K562 (cell line): ENCODE data around the gene CLIC1. TPM values are rescaled to one million over a fixed set of nuclear protein-coding genes. Genes with fewer than 3 reads are reported as not detected.

ENCODE experiments used
- BHLHE40 ChIP-seq: IDR thresholded peaks from 2 replicates; pipeline ENCODE4 v1.6.1; 2011; ENCODE audit warnings: low read length, improper control_type of control experiment
- BRD4 ChIP-seq: fragments of 200-600 bp; sonication (generic); IDR thresholded peaks from 2 replicates; pipeline ENCODE4 v1.6.1; 2017; ENCODE audit warnings: inconsistent platforms
- CHD7 ChIP-seq: fragments of 200-600 bp; sonication (generic); IDR thresholded peaks from one replicate; pipeline ENCODE4 v1.6.1; 2012; ENCODE audit warnings: mild to moderate bottlenecking, low read depth, low read length, inconsistent platforms
- FOXA3 ChIP-seq, 2 experiments: fragments of 450-650 bp in 1 of 2; sonication (generic) in 1 of 2; formaldehyde crosslinking; IDR thresholded peaks in 1 of 2; conservative IDR thresholded peaks in 1 of 2; 2 replicates each; pipeline versions ENCODE4 v1.4.0 to v1.8.0; 2020 to 2022; ENCODE audit warnings: mild to moderate bottlenecking in 2 of 2, missing genetic modification reagents in 1 of 2
- FOXJ2 ChIP-seq: fragments of 200-800 bp; sonication (Bioruptor generic); IDR thresholded peaks from 2 replicates; pipeline ENCODE4 v1.6.1; 2016; ENCODE audit warnings: missing genetic modification characterization, missing compliant biosample characterization
- HES1 ChIP-seq: fragments of 450-650 bp; IDR thresholded peaks from 2 replicates; pipeline ENCODE4 v1.6.1; 2016; ENCODE audit warnings: low read depth, mild to moderate bottlenecking, moderate library complexity
- LCOR ChIP-seq: sonication (generic); formaldehyde crosslinking; IDR thresholded peaks from 2 replicates; pipeline ENCODE4 v1.8.0; 2022; ENCODE audit warnings: mild to moderate bottlenecking, missing genetic modification reagents
- NRF1 ChIP-seq, 2 experiments: fragments of 450-650 bp; IDR thresholded peaks in 1 of 2; conservative IDR thresholded peaks in 1 of 2; 2 replicates each; pipeline ENCODE4 v1.6.1; 2014; ENCODE audit warnings: mild to moderate bottlenecking in 2 of 2
- SLC30A9 ChIP-seq: fragments of 250-450 bp; sonication (Bioruptor Pico); IDR thresholded peaks from 2 replicates; pipeline ENCODE4 v1.8.0; 2022; ENCODE audit warnings: mild to moderate bottlenecking, moderate library complexity
- ZKSCAN8 ChIP-seq: fragments of 200-800 bp; sonication (Bioruptor generic); IDR thresholded peaks from 2 replicates; pipeline ENCODE4 v1.6.1; 2016; ENCODE audit warnings: missing genetic modification characterization, missing compliant biosample characterization
- ZNF232 ChIP-seq: sonication (generic); formaldehyde crosslinking; IDR thresholded peaks from 2 replicates; pipeline ENCODE4 v1.8.0; 2022; ENCODE audit warnings: mild to moderate bottlenecking, missing genetic modification reagents
- polyA plus RNA-seq, 8 experiments: library from polyadenylated mRNA; depleted of rRNA in 4 of 8; stranded (reverse) in 5 of 8; unstranded in 3 of 8; fragments of >200 nt; fragmentation: Nextera tagmentation in 2 of 8; fragmentation: Illumina TruSeq in 1 of 8; extraction: Ambion mirVana in 2 of 8; extraction: Trizol in 1 of 8; gene quantifications; 2 replicates each; pipeline versions ENCODE4 v1.2.1 to v1.2.3, GENCODE V29; 2011 to 2014; ENCODE audit warnings: inconsistent platforms in 1 of 8, missing spikeins in 1 of 8
- total RNA-seq, 7 experiments: library from RNA; depleted of rRNA in 6 of 7; stranded (reverse); fragments of >200 nt in 6 of 7; fragmentation: Illumina TruSeq in 2 of 7; extraction: Trizol in 2 of 7; gene quantifications; 2 replicates each; pipeline versions ENCODE4 v1.2.1 to v1.2.3, GENCODE V29; 2011 to 2021; ENCODE audit warnings: low replicate concordance in 1 of 7
- TF ChIP-seq, protein P1 (sequence below): fragments of 450-650 bp; IDR thresholded peaks from 2 replicates; pipeline ENCODE4 v1.6.1; 2016; ENCODE audit warnings: antibody characterized with exemption
- TF ChIP-seq, protein P2 (sequence below): sonication (generic); formaldehyde crosslinking; IDR thresholded peaks from 2 replicates; pipeline ENCODE4 v1.8.0; 2022; ENCODE audit warnings: missing genetic modification reagents, mild to moderate bottlenecking, borderline replicate concordance

Gene CLIC1
- total and polyA plus RNA-seq, 9 of the 15 experiments (the other 6 are each of a cell fraction or from before 2014, with no cell fraction given) = 1,267 to 2,419 (median 1,808) TPM

DNA sequence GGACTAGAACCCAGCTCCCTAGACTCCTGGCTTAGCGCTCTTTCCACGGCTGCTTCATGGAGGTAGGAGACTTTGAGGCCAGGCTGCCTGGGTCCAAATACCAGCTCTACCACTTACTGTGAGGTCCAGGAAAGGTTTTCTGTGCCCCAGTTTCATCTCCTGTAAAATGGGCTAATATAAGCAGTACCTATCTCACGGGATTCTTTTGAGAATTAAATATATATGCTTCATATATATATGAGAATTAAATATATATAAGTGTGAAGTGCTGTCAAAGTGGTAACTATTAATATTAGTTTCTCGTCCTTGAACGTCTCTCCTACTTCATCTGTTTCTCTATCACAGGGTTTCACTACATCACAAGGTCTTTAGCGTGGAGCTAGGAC lies 45.3 kb downstream of the CLIC1 start (continued):
- TF ChIP-seq CHD7 (no peak), ZKSCAN8 (no peak), BRD4 (no peak), NRF1 (conservative IDR thresholded peaks at IDR 0.05 in 1 of 2, IDR thresholded peaks at IDR 0.05 in 1 of 2) (no peak), BHLHE40 (0 out of 2 replicates have a peak, but pooled peaks have one; percentile 0), FOXA3 (CRISPR knock-in tag; conservative IDR thresholded peaks at IDR 0.05 in 1 of 2, IDR thresholded peaks at IDR 0.05 in 1 of 2) (no peak), HES1 (no peak), FOXJ2 (tag) (0 out of 2 replicates have a peak, but pooled peaks have one; percentile 59), ZNF232 (CRISPR knock-in tag) (no peak), LCOR (CRISPR knock-in tag) (no peak; the same call in 1 of the 2 replicates), SLC30A9 (CRISPR knock-in tag) (no peak)
- TF ChIP-seq, protein P1, sequence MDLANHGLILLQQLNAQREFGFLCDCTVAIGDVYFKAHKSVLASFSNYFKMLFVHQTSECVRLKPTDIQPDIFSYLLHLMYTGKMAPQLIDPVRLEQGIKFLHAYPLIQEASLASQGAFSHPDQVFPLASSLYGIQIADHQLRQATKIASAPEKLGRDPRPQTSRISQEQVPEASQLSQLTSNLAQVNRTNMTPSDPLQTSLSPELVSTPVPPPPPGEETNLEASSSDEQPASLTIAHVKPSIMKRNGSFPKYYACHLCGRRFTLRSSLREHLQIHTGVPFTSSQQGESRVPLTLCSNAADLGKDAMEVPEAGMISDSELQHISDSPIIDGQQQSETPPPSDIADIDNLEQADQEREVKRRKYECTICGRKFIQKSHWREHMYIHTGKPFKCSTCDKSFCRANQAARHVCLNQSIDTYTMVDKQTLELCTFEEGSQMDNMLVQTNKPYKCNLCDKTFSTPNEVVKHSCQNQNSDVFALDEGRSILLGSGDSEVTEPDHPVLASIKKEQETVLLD = no peak
- TF ChIP-seq, protein P2, sequence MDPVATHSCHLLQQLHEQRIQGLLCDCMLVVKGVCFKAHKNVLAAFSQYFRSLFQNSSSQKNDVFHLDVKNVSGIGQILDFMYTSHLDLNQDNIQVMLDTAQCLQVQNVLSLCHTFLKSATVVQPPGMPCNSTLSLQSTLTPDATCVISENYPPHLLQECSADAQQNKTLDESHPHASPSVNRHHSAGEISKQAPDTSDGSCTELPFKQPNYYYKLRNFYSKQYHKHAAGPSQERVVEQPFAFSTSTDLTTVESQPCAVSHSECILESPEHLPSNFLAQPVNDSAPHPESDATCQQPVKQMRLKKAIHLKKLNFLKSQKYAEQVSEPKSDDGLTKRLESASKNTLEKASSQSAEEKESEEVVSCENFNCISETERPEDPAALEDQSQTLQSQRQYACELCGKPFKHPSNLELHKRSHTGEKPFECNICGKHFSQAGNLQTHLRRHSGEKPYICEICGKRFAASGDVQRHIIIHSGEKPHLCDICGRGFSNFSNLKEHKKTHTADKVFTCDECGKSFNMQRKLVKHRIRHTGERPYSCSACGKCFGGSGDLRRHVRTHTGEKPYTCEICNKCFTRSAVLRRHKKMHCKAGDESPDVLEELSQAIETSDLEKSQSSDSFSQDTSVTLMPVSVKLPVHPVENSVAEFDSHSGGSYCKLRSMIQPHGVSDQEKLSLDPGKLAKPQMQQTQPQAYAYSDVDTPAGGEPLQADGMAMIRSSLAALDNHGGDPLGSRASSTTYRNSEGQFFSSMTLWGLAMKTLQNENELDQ = 0 out of 2 replicates have a peak, but pooled peaks have one; percentile 71
